DMS153 treated with DMSO at 0.1 percent for 48 hours (cell line): ENCODE data around the gene ZNF785.
"Not testable (repeated sequence)": the region's sequence is repeated elsewhere in the genome, so short reads cannot be mapped to it uniquely, and the experiment has no call there.

ENCODE experiments used
- DNase-seq: peaks from one replicate; lab custom pipeline; 2025; ENCODE audit not compliant: unreplicated experiment; lab: John Stamatoyannopoulos, UW

Gene ZNF785

GRCh38 chr16:30602616-30603277 is 17.2 kb upstream of the ZNF785 start:
- no peak for DNase-seq

GRCh38 chr16:30601966-30602365 is 16.5 kb upstream of the ZNF785 start:
- no peak for DNase-seq

- DNase-seq, result no peak
These were observed 15.4 kb upstream of the ZNF785 start for GRCh38 chr16:30600929-30601328.

GRCh38 chr16:30600215-30600614 is 14.7 kb upstream of the ZNF785 start:
- DNase-seq, result no peak

- DNase-seq, result no peak
These were observed 7.4 kb upstream of the ZNF785 start for GRCh38 chr16:30592871-30593270.

GRCh38 chr16:30590869-30591268 is 5.4 kb upstream of the ZNF785 start:
- not testable (repeated sequence) for DNase-seq

GRCh38 chr16:30589582-30589981 is 4.1 kb upstream of the ZNF785 start:
- DNase-seq, result not testable (repeated sequence)

- DNase-seq, result no peak
These were observed 3.2 kb upstream of the ZNF785 start for GRCh38 chr16:30588651-30589050.

GRCh38 chr16:30585022-30585399 is 486 bp downstream of the ZNF785 start:
- peak; percentile 19 for DNase-seq

GRCh38 chr16:30582611-30583340 is 2.7 kb downstream of the ZNF785 start:
- no peak for DNase-seq

- no peak for DNase-seq
These were observed 4.0 kb downstream of the ZNF785 start for GRCh38 chr16:30581457-30581856.

GRCh38 chr16:30574678-30575077 is 10.8 kb downstream of the ZNF785 start:
- DNase-seq, result no peak

GRCh38 chr16:30571445-30572322 is 13.8 kb downstream of the ZNF785 start, which contains the start of gene ZNF688:
TSS of gene ZNF688 (minus strand) at chr16:30571714. CDS start at chr16:30571629, 85 bp downstream.
- DNase-seq, result peak; percentile 75

- no peak for DNase-seq
These were observed 14.7 kb downstream of the ZNF785 start for GRCh38 chr16:30570636-30571444.

GRCh38 chr16:30569746-30570635 is 15.5 kb downstream of the ZNF785 start:
- DNase-seq, result no peak

GRCh38 chr16:30569281-30569680 is 16.2 kb downstream of the ZNF785 start:
- no peak for DNase-seq

GRCh38 chr16:30567991-30568638 is 17.4 kb downstream of the ZNF785 start:
- no peak for DNase-seq

GRCh38 chr16:30567160-30567990 is 18.1 kb downstream of the ZNF785 start:
- no peak for DNase-seq
